Adrenal gland (tissue), 12 donors: Measurements from ENCODE around the gene COL26A1. TPM values are rescaled to one million over a fixed set of nuclear protein-coding genes. Genes with fewer than 3 reads are reported as not detected.
A peak's percentile ranks its signal among the peaks of the same experiment; 100 is the strongest.

Experiments used
- DNase-seq, 7 donors: peaks; one replicate each; pipeline ENCODE4 v3.0.0-alpha.2; 2019 to 2020
- H3K27ac ChIP-seq, 5 donors: fragments of 200-600 bp; sonication (generic) in 4 of 5; 1 replicate in 3 of 5; 2 replicates in 2 of 5; pipeline versions ENCODE4 v1.5.1 to v1.8.0; 2016 to 2020; ENCODE audit warnings: mild to moderate bottlenecking in 1 of 5
- H3K27me3 ChIP-seq: fragments of 200-600 bp; 2 replicates; pipeline ENCODE4 v1.8.0; 2021
- H3K36me3 ChIP-seq, 2 donors: fragments of 200-600 bp; replicated peaks in 1 of 2; 1 replicate in 1 of 2; 2 replicates in 1 of 2; pipeline versions ENCODE4 v1.5.1 to v1.8.0; 2018 to 2022
- H3K4me1 ChIP-seq, 2 donors: fragments of 200-600 bp; replicated peaks in 1 of 2; 1 replicate in 1 of 2; 2 replicates in 1 of 2; pipeline versions ENCODE4 v1.5.1 to v1.8.0; 2018 to 2021
- H3K4me3 ChIP-seq, 4 donors: fragments of 200-600 bp; sonication (generic) in 3 of 4; one replicate each; pipeline ENCODE4 v1.5.1; 2016 to 2018
- H3K9me3 ChIP-seq, 3 donors: fragments of 200-600 bp; sonication (generic) in 1 of 3; replicated peaks in 1 of 3; 1 replicate in 2 of 3; 2 replicates in 1 of 3; pipeline versions ENCODE4 v1.5.1 to v1.8.0; 2016 to 2021
- CTCF ChIP-seq, 6 experiments: fragments of 450-650 bp in 4 of 6; fragments of 200-600 bp in 2 of 6; sonication (generic) in 1 of 6; IDR thresholded peaks; 1 replicate in 5 of 6; 2 replicates in 1 of 6; pipeline versions ENCODE4 v1.5.1 to v1.8.0; 2016 to 2021; ENCODE audit warnings: antibody characterized with exemption in 6 of 6, mild to moderate bottlenecking in 2 of 6, moderate library complexity in 1 of 6
- POLR2A ChIP-seq, 2 donors: fragments of 450-650 bp; IDR thresholded peaks; one replicate each; pipeline ENCODE4 v1.6.1; 2017; ENCODE audit warnings: antibody characterized with exemption in 2 of 2, mild to moderate bottlenecking in 2 of 2, moderate library complexity in 1 of 2
- WGBS, 4 donors: extraction: QIAGEN DNeasy Blood & Tissue Kit in 2 of 4; methylation state at CpG; one replicate each; pipeline versions ENCODE4 v1.1.5 to v1.1.7; 2013 to 2017; 5-methylcytosine and 5-hydroxymethylcytosine counted together
- intact Hi-C, 2 donors: fragments of 100-400 bp; cut with DNase I; formaldehyde crosslinking; loops; one replicate each; pipeline versions ENCODE4 v1.14.1 to v1.15.0; 2022 to 2023
- polyA plus RNA-seq, 3 donors: library from polyadenylated mRNA; stranded (reverse); fragments of 200-250 nt in 2 of 3; fragments of 350-450 nt in 1 of 3; fragmentation: Illumina TruSeq in 1 of 3; extraction: RNeasy Lipid Tissue Mini Kit (QIAGEN cat#74804) in 1 of 3; gene quantifications; one replicate each; pipeline ENCODE4 v1.2.3, GENCODE V29; 2013 to 2014
- total RNA-seq, 9 donors: library from RNA; depleted of rRNA in 4 of 9; stranded (reverse); fragments of >200 nt in 4 of 9; fragments of 120-200 nt in 1 of 9; fragmentation: NEBNext Ultra II Directional in 1 of 9; extraction: Animal tissue kit (Norgen Biotek cat#: 25700) in 1 of 9; gene quantifications; one replicate each; pipeline versions ENCODE4 v1.1.0 to v1.2.4, GENCODE V29; 2013 to 2023
- donor health status: healthy with polysubstance abuse.
- donor health status: Bipolar disorder and iron deficiency.
- donor health status: DM: yes; HTN: yes; CAD: no.
- donor health status: DM: no; HTN: no; CAD: no.
- donor health status: DM: no; HTN: no; CAD: no.
- donor health status: DM: yes; HTN: yes; CAD: no.

Gene COL26A1
- total and polyA plus RNA-seq, 12 donors = 0.64 to 18.8 (median 4.6) TPM

GRCh38 chr7:101539784-101540183 lies 177.1 kb downstream of the COL26A1 start:
- H3K27ac ChIP-seq = no peak overlapping the region

GRCh38 chr7:101542527-101543241 lies 180.0 kb downstream of the COL26A1 start:
- H3K4me3 ChIP-seq = no peak overlapping the region
- 34 to 56% (median 35%) methylated on average over 6 to 16 of the region's 16 CpGs for WGBS, 4 donors
- H3K27me3 ChIP-seq = no peaks in the 10 kb centered on the region
- TF ChIP-seq POLR2A (IDR thresholded peaks at IDR 0.05) (no peak), CTCF (IDR thresholded peaks at IDR 0.05) (peak; percentile 75 to 93 (median 90))
- H3K9me3 ChIP-seq = no peaks in the 10 kb centered on the region
- no peak overlapping the region for H3K27ac ChIP-seq
- no peaks in the 10 kb centered on the region for H3K36me3 ChIP-seq
- H3K4me1 ChIP-seq = no peaks in the 10 kb centered on the region
- peak; percentile 56 to 87 (median 76) for DNase-seq
- intact Hi-C loops = loop anchor here (2.0 to 5.0 kb wide), 2 partner anchors 730 kb away; no protein-coding TSS in a partner anchor

More at GRCh38 chr7:101539784-101540183, 177.1 kb downstream of the COL26A1 start:
- TF ChIP-seq CTCF (IDR thresholded peaks at IDR 0.05) = no peak
- no peak for TF ChIP-seq POLR2A (IDR thresholded peaks at IDR 0.05)
- Histone ChIP-seq H3K4me3 (no peak overlapping the region), H3K9me3 (no peaks in the 10 kb centered on the region), H3K36me3 (no peaks in the 10 kb centered on the region), H3K4me1 (peaks cover 10 to 13% of the 10 kb centered on the region in 2 donors), H3K27me3 (no peaks in the 10 kb centered on the region)
- intact Hi-C loops = loop anchor here (5.0 to 10.0 kb wide), 2 partner anchors 175 to 733 kb away; partner anchors contain the start of gene COL26A1 (in 1 of the 2)
- no peak for DNase-seq
- 88 to 91% (median 90%) methylated on average over 2 to 13 of the region's 13 CpGs for WGBS, 4 donors

- 42 to 49% (median 43%) methylated on average over 3 to 5 of the region's 5 CpGs for WGBS, 4 donors
- H3K36me3 ChIP-seq = no peaks in the 10 kb centered on the region
- no peaks in the 10 kb centered on the region for H3K9me3 ChIP-seq
- intact Hi-C loops = loop anchor here (2.0 to 5.0 kb wide), 2 partner anchors 729 kb away; no protein-coding TSS in a partner anchor
- no peak overlapping the region for H3K27ac ChIP-seq
- no peak for DNase-seq
- H3K4me1 ChIP-seq = no peaks in the 10 kb centered on the region
- no peak for TF ChIP-seq POLR2A (IDR thresholded peaks at IDR 0.05)
- TF ChIP-seq CTCF (IDR thresholded peaks at IDR 0.05) = no peak
- no peak overlapping the region for H3K4me3 ChIP-seq
- H3K27me3 ChIP-seq = no peaks in the 10 kb centered on the region
These were observed 180.6 kb downstream of the COL26A1 start for GRCh38 chr7:101543242-101543766.

- intact Hi-C loops = loop anchor here (2.0 to 5.0 kb wide), 2 partner anchors 728 to 729 kb away; no protein-coding TSS in a partner anchor
These were observed 181.2 kb downstream of the COL26A1 start for GRCh38 chr7:101543846-101544245.

More at GRCh38 chr7:101543846-101544245, 181.2 kb downstream of the COL26A1 start:
- Histone ChIP-seq H3K27ac (no peak overlapping the region), H3K9me3 (no peaks in the 10 kb centered on the region), H3K4me3 (no peak overlapping the region), H3K4me1 (no peaks in the 10 kb centered on the region), H3K36me3 (no peaks in the 10 kb centered on the region), H3K27me3 (no peaks in the 10 kb centered on the region)
- no peak for TF ChIP-seq CTCF (IDR thresholded peaks at IDR 0.05)
- no peak for TF ChIP-seq POLR2A (IDR thresholded peaks at IDR 0.05)
- WGBS, 4 donors = 89 to 94% (median 91%) methylated on average over 5 to 10 of the region's 10 CpGs
- DNase-seq = no peak
